AG04449 (cell line): ENCODE results near the gene CAPN10.

Experiments used
- CTCF ChIA-PET: fragments of 350-600 bp; formaldehyde crosslinking; extraction: SDS; loops from one replicate; lab custom pipeline; 2021; ENCODE audit warnings: antibody characterized with exemption; lab: Yijun Ruan, JAX
- POLR2A ChIA-PET: fragments of 400-600, 350-600 bp; formaldehyde crosslinking; extraction: SDS; loops from one replicate; lab custom pipeline; 2020; ENCODE audit warnings: antibody characterized with exemption, inconsistent platforms; lab: Yijun Ruan, JAX
- DNase-seq: peaks from one replicate; pipeline ENCODE4 v3.0.0-alpha.2; 2010; ENCODE audit warnings: low read depth, low spot score
- H3K4me3 ChIP-seq: 2 replicates; pipeline ENCODE4 v1.5.1; 2011; ENCODE audit warnings: low read depth, mild to moderate bottlenecking, control low read depth, low read length
- TF ChIP-seq, protein P1 (sequence below): IDR thresholded peaks from one replicate; pipeline ENCODE4 v1.5.1; 2011; ENCODE audit warnings: mild to moderate bottlenecking, moderate library complexity, low read length, control low read depth, inconsistent platforms; ENCODE audit not compliant: insufficient read depth; ENCODE audit errors: missing control alignments

CAPN10 gene

DNA sequence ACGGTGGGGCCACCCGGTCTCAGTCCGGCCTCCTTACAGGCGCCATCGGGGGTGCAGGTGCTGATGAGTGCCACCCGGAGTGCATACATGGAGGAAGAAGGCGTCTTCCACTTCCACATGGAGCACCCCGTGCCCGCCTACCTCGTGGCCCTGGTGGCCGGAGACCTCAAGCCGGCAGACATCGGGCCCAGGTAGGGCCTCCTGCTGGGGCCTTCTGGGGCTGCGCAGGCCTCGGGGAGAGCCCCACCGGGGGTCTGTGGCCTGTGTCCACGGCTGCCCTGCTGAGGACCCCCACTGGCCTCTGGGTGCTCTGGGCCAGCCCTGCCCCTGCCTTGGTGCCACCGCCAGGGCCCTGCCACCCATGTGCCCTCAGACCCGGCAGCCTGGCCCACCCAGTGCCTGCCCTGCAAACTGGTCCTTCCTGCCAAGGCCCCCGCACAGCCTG, 13.4 kb upstream of the CAPN10 start:
- POLR2A ChIA-PET, result interaction anchor here (0.9 kb wide), 1 partner anchor 13 kb away, joined by 3 read pairs; no protein-coding TSS in a partner anchor

DNA sequence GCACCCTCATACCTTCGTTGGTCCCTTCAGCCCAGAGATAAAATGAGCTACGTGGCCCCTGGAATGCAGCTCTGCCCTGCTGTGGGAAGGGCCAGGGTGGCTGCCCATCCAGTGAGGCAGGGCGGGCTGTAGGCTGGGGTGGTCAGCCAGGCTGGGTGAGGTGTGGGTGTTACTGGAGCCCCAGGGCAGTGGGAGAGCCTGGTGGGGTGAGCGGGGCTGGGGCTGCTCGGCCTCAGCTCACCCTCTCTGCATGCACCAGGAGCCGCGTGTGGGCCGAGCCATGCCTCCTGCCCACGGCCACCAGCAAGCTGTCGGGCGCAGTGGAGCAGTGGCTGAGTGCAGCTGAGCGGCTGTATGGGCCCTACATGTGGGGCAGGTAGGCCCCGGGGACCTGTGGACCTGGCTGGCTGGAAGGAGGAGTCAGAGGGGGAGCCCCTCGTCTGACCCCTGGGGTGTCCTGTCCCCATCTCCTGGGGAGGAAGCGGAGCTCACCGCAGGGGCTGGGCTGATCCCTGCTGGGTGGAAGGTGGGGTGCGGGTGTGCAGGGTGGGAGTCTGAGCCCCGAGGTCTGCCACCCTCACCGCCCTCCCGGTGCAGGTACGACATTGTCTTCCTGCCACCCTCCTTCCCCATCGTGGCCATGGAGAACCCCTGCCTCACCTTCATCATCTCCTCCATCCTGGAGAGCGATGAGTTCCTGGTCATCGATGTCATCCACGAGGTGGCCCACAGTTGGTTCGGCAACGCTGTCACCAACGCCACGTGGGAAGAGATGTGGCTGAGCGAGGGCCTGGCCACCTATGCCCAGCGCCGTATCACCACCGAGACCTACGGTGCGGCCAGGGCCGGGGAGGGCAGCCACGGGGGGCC, 12.8 kb upstream of the CAPN10 start:
- CTCF ChIA-PET, result interaction anchor here (1.3 kb wide), 1 partner anchor 13 kb away, joined by 3 read pairs; no protein-coding TSS in a partner anchor
- no peak for DNase-seq
- TF ChIP-seq, protein P1, sequence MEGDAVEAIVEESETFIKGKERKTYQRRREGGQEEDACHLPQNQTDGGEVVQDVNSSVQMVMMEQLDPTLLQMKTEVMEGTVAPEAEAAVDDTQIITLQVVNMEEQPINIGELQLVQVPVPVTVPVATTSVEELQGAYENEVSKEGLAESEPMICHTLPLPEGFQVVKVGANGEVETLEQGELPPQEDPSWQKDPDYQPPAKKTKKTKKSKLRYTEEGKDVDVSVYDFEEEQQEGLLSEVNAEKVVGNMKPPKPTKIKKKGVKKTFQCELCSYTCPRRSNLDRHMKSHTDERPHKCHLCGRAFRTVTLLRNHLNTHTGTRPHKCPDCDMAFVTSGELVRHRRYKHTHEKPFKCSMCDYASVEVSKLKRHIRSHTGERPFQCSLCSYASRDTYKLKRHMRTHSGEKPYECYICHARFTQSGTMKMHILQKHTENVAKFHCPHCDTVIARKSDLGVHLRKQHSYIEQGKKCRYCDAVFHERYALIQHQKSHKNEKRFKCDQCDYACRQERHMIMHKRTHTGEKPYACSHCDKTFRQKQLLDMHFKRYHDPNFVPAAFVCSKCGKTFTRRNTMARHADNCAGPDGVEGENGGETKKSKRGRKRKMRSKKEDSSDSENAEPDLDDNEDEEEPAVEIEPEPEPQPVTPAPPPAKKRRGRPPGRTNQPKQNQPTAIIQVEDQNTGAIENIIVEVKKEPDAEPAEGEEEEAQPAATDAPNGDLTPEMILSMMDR, result no peak
- POLR2A ChIA-PET, result interaction anchor here (0.9 kb wide), 1 partner anchor 12 kb away, joined by 3 read pairs; no protein-coding TSS in a partner anchor
- H3K4me3 ChIP-seq, result no peak overlapping the region

More for the DNA sequence above, 13.4 kb upstream of the CAPN10 start:
- no peak for DNase-seq
- TF ChIP-seq, protein P1, result no peak
- CTCF ChIA-PET, result interaction anchor here (1.3 kb wide), 1 partner anchor 12 kb away, joined by 3 read pairs; no protein-coding TSS in a partner anchor
- H3K4me3 ChIP-seq, result no peak overlapping the region

DNA sequence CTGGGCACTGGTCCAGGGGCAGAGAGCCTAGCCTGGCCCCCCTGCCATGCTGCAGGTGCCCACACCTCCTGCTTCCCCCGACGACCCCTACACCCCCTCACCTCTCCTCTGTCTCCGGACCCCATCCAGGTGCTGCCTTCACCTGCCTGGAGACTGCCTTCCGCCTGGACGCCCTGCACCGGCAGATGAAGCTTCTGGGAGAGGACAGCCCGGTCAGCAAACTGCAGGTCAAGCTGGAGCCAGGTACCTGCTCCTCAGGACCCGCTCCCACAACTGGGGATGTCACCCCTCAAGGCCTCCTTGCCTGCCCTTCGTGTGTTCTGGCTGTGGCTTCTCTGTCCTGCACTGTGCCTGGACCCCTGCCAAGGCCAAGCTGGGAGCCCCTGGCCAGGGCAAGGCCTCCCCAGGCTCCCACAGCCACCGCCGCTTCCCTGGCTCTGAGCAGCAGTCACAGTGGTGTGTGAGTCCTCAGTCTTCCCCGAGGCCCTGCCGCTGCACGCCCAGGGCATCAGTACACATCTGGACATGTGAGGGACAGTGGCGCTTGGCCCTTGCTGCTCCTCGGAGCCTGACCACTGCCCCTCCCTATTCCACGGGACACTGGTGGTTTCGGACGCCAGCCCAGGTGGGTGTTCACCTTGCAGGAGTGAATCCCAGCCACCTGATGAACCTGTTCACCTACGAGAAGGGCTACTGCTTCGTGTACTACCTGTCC, 12.0 kb upstream of the CAPN10 start:
- no peak for DNase-seq
- ChIA-PET POLR2A (no interaction called here), CTCF (interaction anchor here (1.3 to 4.0 kb wide), 2 partner anchors 9 to 14 kb away, joined by 3 to 27 read pairs; no protein-coding TSS in a partner anchor)
- TF ChIP-seq, protein P1, result no peak
- no peak overlapping the region for H3K4me3 ChIP-seq

DNA sequence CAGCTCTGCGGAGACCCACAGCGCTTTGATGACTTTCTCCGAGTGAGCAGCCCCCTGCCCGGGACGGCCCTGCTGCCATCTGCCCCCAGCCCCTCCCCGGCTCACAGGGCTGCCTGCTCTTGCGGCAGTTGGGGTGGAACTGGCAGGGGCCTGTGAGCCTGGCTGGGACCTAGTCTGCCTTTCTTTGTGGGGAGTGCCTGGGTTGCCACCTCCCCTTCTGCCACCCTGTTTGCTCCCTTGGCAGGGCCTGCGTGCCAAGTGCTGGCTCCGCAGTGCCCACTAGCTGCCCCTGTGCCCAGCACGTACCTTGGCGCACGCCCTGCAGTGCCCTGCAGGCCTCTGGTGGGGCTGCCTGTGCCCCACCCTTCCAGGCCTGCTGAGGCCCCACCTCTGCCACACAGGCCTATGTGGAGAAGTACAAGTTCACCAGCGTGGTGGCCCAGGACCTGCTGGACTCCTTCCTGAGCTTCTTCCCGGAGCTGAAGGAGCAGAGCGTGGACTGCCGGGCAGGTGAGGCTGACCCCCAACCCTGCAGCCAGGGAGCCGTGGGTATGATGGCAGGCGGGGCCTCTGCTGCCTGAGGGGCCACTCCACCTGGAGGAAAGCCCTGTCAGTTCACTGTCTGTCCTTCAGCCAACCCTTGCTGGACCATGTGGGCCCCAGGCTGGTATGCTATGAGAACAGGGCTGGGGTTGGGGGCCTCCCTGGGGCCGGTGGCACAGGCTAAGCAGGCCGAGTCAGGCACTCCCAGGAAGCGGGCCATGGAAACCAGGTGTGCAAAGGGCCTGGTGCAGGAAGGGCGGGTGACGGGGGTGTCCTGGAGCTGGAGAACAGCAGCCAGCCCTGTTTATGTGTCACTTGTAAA, 11.2 kb upstream of the CAPN10 start:
- DNase-seq, result no peak
- ChIA-PET POLR2A (no interaction called here), CTCF (interaction anchor here (2.4 to 4.0 kb wide), 2 partner anchors 9 to 11 kb away, joined by 10 to 27 read pairs; partner anchors contain the start of gene CAPN10)
- no peak overlapping the region for H3K4me3 ChIP-seq
- TF ChIP-seq, protein P1, result no peak

DNA sequence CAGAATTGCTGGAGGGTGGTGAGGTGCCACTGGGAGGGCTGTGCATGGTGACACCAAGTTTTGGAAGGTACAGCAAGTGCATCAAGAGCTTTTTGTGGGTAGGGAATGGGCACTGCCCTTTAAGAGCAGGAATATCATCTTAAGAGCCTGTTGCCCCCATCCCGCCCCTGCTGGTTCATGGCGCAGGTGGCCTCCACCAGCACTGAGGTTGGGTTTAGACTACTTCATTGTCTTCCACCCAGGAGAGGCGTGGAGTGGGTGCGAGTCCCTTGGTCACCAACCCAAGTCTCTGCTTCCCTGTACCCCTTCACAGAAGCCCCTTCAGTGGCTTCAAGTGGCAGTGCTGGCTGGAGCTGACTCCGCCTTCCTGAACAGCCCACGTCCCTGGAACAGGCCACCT, 10.5 kb upstream of the CAPN10 start:
- CTCF ChIA-PET, result interaction anchor here (2.4 to 4.0 kb wide), 2 partner anchors 10 to 11 kb away, joined by 10 to 27 read pairs; partner anchors contain the start of gene CAPN10
- no peak for DNase-seq
- TF ChIP-seq, protein P1, result no peak
- POLR2A ChIA-PET, result no interaction called here
- H3K4me3 ChIP-seq, result no peak overlapping the region
